ENCODE data around the gene EML1.

The EML1 gene

GRCh38 chr14:99876406-99876805, 83.2 kb downstream of the EML1 start:
- DNase-seq = no peak

GRCh38 chr14:99878563-99878962, 85.3 kb downstream of the EML1 start:
- DNase-seq = no peak

- DNase-seq = no peak
Observed at GRCh38 chr14:99879401-99880295, 86.4 kb downstream of the EML1 start.

GRCh38 chr14:99880651-99881420, 87.6 kb downstream of the EML1 start:
- no peak for DNase-seq

- no peak for DNase-seq
Observed at GRCh38 chr14:99883866-99884650, 90.8 kb downstream of the EML1 start.

GRCh38 chr14:99884834-99885648, 91.8 kb downstream of the EML1 start:
- DNase-seq = peak; percentile 3

GRCh38 chr14:99885649-99885958, 92.4 kb downstream of the EML1 start:
- no peak for DNase-seq

GRCh38 chr14:99887407-99887806, 94.2 kb downstream of the EML1 start:
- no peak for DNase-seq

- no peak for DNase-seq
Observed at GRCh38 chr14:99888149-99888548, 94.9 kb downstream of the EML1 start.

GRCh38 chr14:99889268-99889667, 96.1 kb downstream of the EML1 start:
- DNase-seq = no peak

- no peak for DNase-seq
Observed at GRCh38 chr14:99891266-99891665, 98.1 kb downstream of the EML1 start.

- no peak for DNase-seq
Observed at GRCh38 chr14:99891900-99892299, 98.7 kb downstream of the EML1 start.

GRCh38 chr14:99892406-99892805, 99.2 kb downstream of the EML1 start:
- no peak for DNase-seq

- DNase-seq = no peak
Observed at GRCh38 chr14:99896361-99896760, 103.1 kb downstream of the EML1 start.

- DNase-seq = no peak
Observed at GRCh38 chr14:99899578-99900178, 106.5 kb downstream of the EML1 start.

GRCh38 chr14:99902925-99903324, 109.7 kb downstream of the EML1 start:
- no peak for DNase-seq

- no peak for DNase-seq
Observed at GRCh38 chr14:99904506-99904905, 111.3 kb downstream of the EML1 start.

- no peak for DNase-seq
Observed at GRCh38 chr14:99905121-99905520, 111.9 kb downstream of the EML1 start.

- DNase-seq = no peak
Observed at GRCh38 chr14:99907761-99908652, 114.8 kb downstream of the EML1 start.

GRCh38 chr14:99908653-99909250, 115.5 kb downstream of the EML1 start:
- no peak for DNase-seq
